Small intestine (tissue), 7 donors: ENCODE data around the gene CASP14. TPM values are rescaled to one million over a fixed set of nuclear protein-coding genes. Genes with fewer than 3 reads are reported as not detected.
"Not testable (repeated sequence)": the region's sequence is repeated elsewhere in the genome, so short reads cannot be mapped to it uniquely, and the experiment has no call there.

Source experiments
- DNase-seq, 2 donors: peaks; one replicate each; pipeline versions ENCODE4 v3.0.0 to v3.0.0-alpha.2; 2013
- FAIRE-seq: peaks from 2 replicates; lab custom pipeline; 2012; peaks lifted over from hg19 to GRCh38; lab: Jason Lieb, UNC
- H3K27ac ChIP-seq, 3 donors: one replicate each; pipeline ENCODE4 v1.5.1; 2013; ENCODE audit warnings: low read length in 2 of 3, mild to moderate bottlenecking in 2 of 3, control low read depth in 1 of 3, inconsistent platforms in 1 of 3, low read depth in 1 of 3, moderate library complexity in 1 of 3
- H3K27me3 ChIP-seq, 3 donors: one replicate each; pipeline ENCODE4 v1.6.1; 2013; ENCODE audit warnings: low read length in 3 of 3, inconsistent platforms in 1 of 3; ENCODE audit not compliant: control insufficient read depth in 3 of 3, insufficient read depth in 3 of 3
- H3K36me3 ChIP-seq, 3 donors: one replicate each; pipeline ENCODE4 v1.6.1; 2013; ENCODE audit warnings: low read length in 3 of 3, inconsistent platforms in 1 of 3, low read depth in 1 of 3, mild to moderate bottlenecking in 1 of 3, moderate library complexity in 1 of 3; ENCODE audit not compliant: control insufficient read depth in 3 of 3, insufficient read depth in 2 of 3
- H3K4me1 ChIP-seq, 3 donors: one replicate each; pipeline ENCODE4 v1.6.1; 2013; ENCODE audit warnings: low read length in 2 of 3, inconsistent platforms in 1 of 3, low read depth in 1 of 3, mild to moderate bottlenecking in 1 of 3, moderate library complexity in 1 of 3; ENCODE audit not compliant: control insufficient read depth in 3 of 3, insufficient read depth in 2 of 3
- H3K4me3 ChIP-seq, 3 donors: one replicate each; pipeline ENCODE4 v1.5.1; 2013; ENCODE audit warnings: low read length in 3 of 3, control low read depth in 1 of 3, inconsistent platforms in 1 of 3, low read depth in 1 of 3, mild to moderate bottlenecking in 1 of 3, moderate library complexity in 1 of 3
- H3K9me3 ChIP-seq, 2 donors: one replicate each; pipeline ENCODE4 v1.6.1; 2013; ENCODE audit warnings: low read depth in 1 of 2, low read length in 1 of 2; ENCODE audit not compliant: control insufficient read depth in 2 of 2, insufficient read depth in 1 of 2
- WGBS, 3 donors: extraction: QIAGEN DNeasy Blood & Tissue Kit; methylation state at CpG; one replicate each; pipeline ENCODE4 v1.1.7; 2013; 5-methylcytosine and 5-hydroxymethylcytosine counted together
- polyA plus RNA-seq, 4 donors: library from polyadenylated mRNA; stranded (reverse) in 3 of 4; unstranded in 1 of 4; fragments of 200-250 nt in 3 of 4; fragments of 120-200 nt in 1 of 4; gene quantifications; one replicate each; pipeline versions ENCODE4 v1.2.1 to v1.2.3, GENCODE V29; 2013
- donor health status: healthy with polysubstance abuse.
- donor health status: control.
- donor health status: control.
- donor health status: Bipolar disorder and iron deficiency.
- donor health status: healthy.

The CASP14 gene
- polyA plus RNA-seq, 4 donors: not detected

GRCh38 chr19:15047680-15048079 is 1.6 kb upstream of the CASP14 start:
- H3K27me3 ChIP-seq: no peaks in the 10 kb centered on the region
- no peak overlapping the region for H3K4me3 ChIP-seq
- no peak for FAIRE-seq
- H3K27ac ChIP-seq: no peak overlapping the region
- WGBS, 3 donors: 59 to 84% (median 71%) methylated on average over 11 of the region's 11 CpGs
- no peaks in the 10 kb centered on the region for H3K9me3 ChIP-seq
- H3K4me1 ChIP-seq: no peaks in the 10 kb centered on the region
- no peaks in the 10 kb centered on the region for H3K36me3 ChIP-seq
- no peak for DNase-seq

GRCh38 chr19:15048128-15048527 is 1.2 kb upstream of the CASP14 start:
- 50 to 70% (median 52%) methylated on average over 5 of the region's 5 CpGs for WGBS, 3 donors
- no peak overlapping the region for H3K27ac ChIP-seq
- FAIRE-seq: no peak
- no peak overlapping the region for H3K4me3 ChIP-seq
- H3K9me3 ChIP-seq: no peaks in the 10 kb centered on the region
- no peaks in the 10 kb centered on the region for H3K36me3 ChIP-seq
- DNase-seq: no peak
- H3K27me3 ChIP-seq: no peaks in the 10 kb centered on the region
- no peaks in the 10 kb centered on the region for H3K4me1 ChIP-seq

- Histone ChIP-seq H3K9me3 (no peaks in the 10 kb centered on the region), H3K4me1 (no peaks in the 10 kb centered on the region), H3K4me3 (no peak overlapping the region), H3K27ac (no peak overlapping the region), H3K27me3 (no peaks in the 10 kb centered on the region), H3K36me3 (no peaks in the 10 kb centered on the region)
- no peak for DNase-seq
- 81 to 86% (median 84%) methylated on average over 2 of the region's 2 CpGs for WGBS, 3 donors
- no peak for FAIRE-seq
Measured at GRCh38 chr19:15050639-15051038, 1.4 kb downstream of the CASP14 start.

GRCh38 chr19:15062036-15062435 is 12.8 kb downstream of the CASP14 start:
- DNase-seq (no peak), FAIRE-seq (no peak)
- Histone ChIP-seq H3K27ac (no peak overlapping the region), H3K36me3 (no peaks in the 10 kb centered on the region), H3K4me1 (no peaks in the 10 kb centered on the region), H3K4me3 (no peak overlapping the region), H3K9me3 (no peaks in the 10 kb centered on the region), H3K27me3 (peaks cover 0 to 6% (median 2%) of the 10 kb centered on the region in 3 donors)
- 86 to 88% (median 86%) methylated on average over 12 of the region's 12 CpGs for WGBS, 3 donors

GRCh38 chr19:15070386-15070785 is 21.1 kb downstream of the CASP14 start:
- not testable (repeated sequence) for FAIRE-seq, H3K4me1 ChIP-seq, DNase-seq, H3K27ac ChIP-seq, H3K27me3 ChIP-seq, H3K9me3 ChIP-seq, H3K36me3 ChIP-seq, H3K4me3 ChIP-seq
- 55 to 77% (median 62%) methylated on average over 4 of the region's 4 CpGs for WGBS, 3 donors

- WGBS, 3 donors: 62 to 66% (median 63%) methylated on average over 23 of the region's 23 CpGs
- Histone ChIP-seq H3K4me1 (no peaks in the 10 kb centered on the region), H3K4me3 (no peak overlapping the region), H3K9me3 (no peaks in the 10 kb centered on the region), H3K27ac (no peak overlapping the region), H3K27me3 (peaks cover 0 to 2% (median 0%) of the 10 kb centered on the region in 3 donors), H3K36me3 (no peaks in the 10 kb centered on the region)
- FAIRE-seq (no peak), DNase-seq (no peak)
Measured at GRCh38 chr19:15072930-15073647, 23.8 kb downstream of the CASP14 start.

- H3K4me1 ChIP-seq: no peaks in the 10 kb centered on the region
- H3K36me3 ChIP-seq: no peaks in the 10 kb centered on the region
- FAIRE-seq: no peak
- no peak for DNase-seq
- no peak overlapping the region for H3K4me3 ChIP-seq
- H3K9me3 ChIP-seq: no peaks in the 10 kb centered on the region
- H3K27ac ChIP-seq: no peak overlapping the region
- H3K27me3 ChIP-seq: no peaks in the 10 kb centered on the region
- 35 to 65% (median 52%) methylated on average over 2 of the region's 2 CpGs for WGBS, 3 donors
Measured at GRCh38 chr19:15074371-15074770, 25.1 kb downstream of the CASP14 start.

GRCh38 chr19:15075806-15076205 is 26.5 kb downstream of the CASP14 start:
- no peaks in the 10 kb centered on the region for H3K4me1 ChIP-seq
- H3K27me3 ChIP-seq: no peaks in the 10 kb centered on the region
- H3K27ac ChIP-seq: no peak overlapping the region
- no peak overlapping the region for H3K4me3 ChIP-seq
- DNase-seq (no peak), FAIRE-seq (no peak)
- H3K36me3 ChIP-seq: no peaks in the 10 kb centered on the region
- H3K9me3 ChIP-seq: no peaks in the 10 kb centered on the region
- WGBS, 3 donors: 76 to 79% (median 78%) methylated on average over 4 of the region's 4 CpGs

- H3K27ac ChIP-seq, H3K36me3 ChIP-seq, H3K4me1 ChIP-seq, FAIRE-seq, DNase-seq, H3K27me3 ChIP-seq, H3K9me3 ChIP-seq, H3K4me3 ChIP-seq: not testable (repeated sequence)
- 61 to 68% (median 63%) methylated on average over 4 of the region's 4 CpGs for WGBS, 3 donors
Measured at GRCh38 chr19:15080002-15080401, 30.7 kb downstream of the CASP14 start.
